Adrenal gland (tissue), 12 donors: ENCODE results near the gene TEX13D. TPM values are rescaled to one million over a fixed set of nuclear protein-coding genes. Genes with fewer than 3 reads are reported as not detected.

ENCODE experiments used
- DNase-seq, 7 donors: peaks; one replicate each; pipeline ENCODE4 v3.0.0-alpha.2; 2019 to 2020
- H3K27ac ChIP-seq, 5 donors: fragments of 200-600 bp; sonication (generic) in 4 of 5; 1 replicate in 3 of 5; 2 replicates in 2 of 5; pipeline versions ENCODE4 v1.5.1 to v1.8.0; 2016 to 2020; ENCODE audit warnings: mild to moderate bottlenecking in 1 of 5
- H3K27me3 ChIP-seq: fragments of 200-600 bp; 2 replicates; pipeline ENCODE4 v1.8.0; 2021
- H3K36me3 ChIP-seq, 2 donors: fragments of 200-600 bp; replicated peaks in 1 of 2; 1 replicate in 1 of 2; 2 replicates in 1 of 2; pipeline versions ENCODE4 v1.5.1 to v1.8.0; 2018 to 2022
- H3K4me1 ChIP-seq, 2 donors: fragments of 200-600 bp; replicated peaks in 1 of 2; 1 replicate in 1 of 2; 2 replicates in 1 of 2; pipeline versions ENCODE4 v1.5.1 to v1.8.0; 2018 to 2021
- H3K4me3 ChIP-seq, 4 donors: fragments of 200-600 bp; sonication (generic) in 3 of 4; one replicate each; pipeline ENCODE4 v1.5.1; 2016 to 2018
- H3K9me3 ChIP-seq, 3 donors: fragments of 200-600 bp; sonication (generic) in 1 of 3; replicated peaks in 1 of 3; 1 replicate in 2 of 3; 2 replicates in 1 of 3; pipeline versions ENCODE4 v1.5.1 to v1.8.0; 2016 to 2021
- POLR2A ChIP-seq, 2 donors: fragments of 450-650 bp; IDR thresholded peaks; one replicate each; pipeline ENCODE4 v1.6.1; 2017; ENCODE audit warnings: antibody characterized with exemption in 2 of 2, mild to moderate bottlenecking in 2 of 2, moderate library complexity in 1 of 2
- WGBS, 4 donors: extraction: QIAGEN DNeasy Blood & Tissue Kit in 2 of 4; methylation state at CpG; one replicate each; pipeline versions ENCODE4 v1.1.5 to v1.1.7; 2013 to 2017; 5-methylcytosine and 5-hydroxymethylcytosine counted together
- intact Hi-C, 2 donors: fragments of 100-400 bp; cut with DNase I; formaldehyde crosslinking; loops; one replicate each; pipeline versions ENCODE4 v1.14.1 to v1.15.0; 2022 to 2023
- polyA plus RNA-seq, 3 donors: library from polyadenylated mRNA; stranded (reverse); fragments of 200-250 nt in 2 of 3; fragments of 350-450 nt in 1 of 3; fragmentation: Illumina TruSeq in 1 of 3; extraction: RNeasy Lipid Tissue Mini Kit (QIAGEN cat#74804) in 1 of 3; gene quantifications; one replicate each; pipeline ENCODE4 v1.2.3, GENCODE V29; 2013 to 2014
- total RNA-seq, 9 donors: library from RNA; depleted of rRNA in 4 of 9; stranded (reverse); fragments of >200 nt in 4 of 9; fragments of 120-200 nt in 1 of 9; fragmentation: NEBNext Ultra II Directional in 1 of 9; extraction: Animal tissue kit (Norgen Biotek cat#: 25700) in 1 of 9; gene quantifications; one replicate each; pipeline versions ENCODE4 v1.1.0 to v1.2.4, GENCODE V29; 2013 to 2023
- TF ChIP-seq, protein P1 (sequence below), 6 experiments: fragments of 450-650 bp in 4 of 6; fragments of 200-600 bp in 2 of 6; sonication (generic) in 1 of 6; IDR thresholded peaks; 1 replicate in 5 of 6; 2 replicates in 1 of 6; pipeline versions ENCODE4 v1.5.1 to v1.8.0; 2016 to 2021; ENCODE audit warnings: antibody characterized with exemption in 6 of 6, mild to moderate bottlenecking in 2 of 6, moderate library complexity in 1 of 6
- donor health status: healthy with polysubstance abuse.
- donor health status: Bipolar disorder and iron deficiency.
- donor health status: DM: yes; HTN: yes; CAD: no.
- donor health status: DM: no; HTN: no; CAD: no.
- donor health status: DM: no; HTN: no; CAD: no.
- donor health status: DM: yes; HTN: yes; CAD: no.

The TEX13D gene
- total and polyA plus RNA-seq, 12 donors = not detected

GRCh38 chrX:124354648-124355047, 22.2 kb downstream of the TEX13D start:
- no peak for DNase-seq
- intact Hi-C loops = no loop called here
- H3K27me3 ChIP-seq = no peaks in the 10 kb centered on the region
- H3K4me3 ChIP-seq = no peak overlapping the region
- H3K9me3 ChIP-seq = no peaks in the 10 kb centered on the region
- no peaks in the 10 kb centered on the region for H3K4me1 ChIP-seq
- no peaks in the 10 kb centered on the region for H3K36me3 ChIP-seq
- WGBS, 4 donors = 33 to 55% (median 42%) methylated on average over 2 of the region's 2 CpGs
- TF ChIP-seq, protein P1, sequence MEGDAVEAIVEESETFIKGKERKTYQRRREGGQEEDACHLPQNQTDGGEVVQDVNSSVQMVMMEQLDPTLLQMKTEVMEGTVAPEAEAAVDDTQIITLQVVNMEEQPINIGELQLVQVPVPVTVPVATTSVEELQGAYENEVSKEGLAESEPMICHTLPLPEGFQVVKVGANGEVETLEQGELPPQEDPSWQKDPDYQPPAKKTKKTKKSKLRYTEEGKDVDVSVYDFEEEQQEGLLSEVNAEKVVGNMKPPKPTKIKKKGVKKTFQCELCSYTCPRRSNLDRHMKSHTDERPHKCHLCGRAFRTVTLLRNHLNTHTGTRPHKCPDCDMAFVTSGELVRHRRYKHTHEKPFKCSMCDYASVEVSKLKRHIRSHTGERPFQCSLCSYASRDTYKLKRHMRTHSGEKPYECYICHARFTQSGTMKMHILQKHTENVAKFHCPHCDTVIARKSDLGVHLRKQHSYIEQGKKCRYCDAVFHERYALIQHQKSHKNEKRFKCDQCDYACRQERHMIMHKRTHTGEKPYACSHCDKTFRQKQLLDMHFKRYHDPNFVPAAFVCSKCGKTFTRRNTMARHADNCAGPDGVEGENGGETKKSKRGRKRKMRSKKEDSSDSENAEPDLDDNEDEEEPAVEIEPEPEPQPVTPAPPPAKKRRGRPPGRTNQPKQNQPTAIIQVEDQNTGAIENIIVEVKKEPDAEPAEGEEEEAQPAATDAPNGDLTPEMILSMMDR (IDR thresholded peaks at IDR 0.05) = no peak
- TF ChIP-seq POLR2A (IDR thresholded peaks at IDR 0.05) = no peak
- H3K27ac ChIP-seq = no peak overlapping the region

DNA sequence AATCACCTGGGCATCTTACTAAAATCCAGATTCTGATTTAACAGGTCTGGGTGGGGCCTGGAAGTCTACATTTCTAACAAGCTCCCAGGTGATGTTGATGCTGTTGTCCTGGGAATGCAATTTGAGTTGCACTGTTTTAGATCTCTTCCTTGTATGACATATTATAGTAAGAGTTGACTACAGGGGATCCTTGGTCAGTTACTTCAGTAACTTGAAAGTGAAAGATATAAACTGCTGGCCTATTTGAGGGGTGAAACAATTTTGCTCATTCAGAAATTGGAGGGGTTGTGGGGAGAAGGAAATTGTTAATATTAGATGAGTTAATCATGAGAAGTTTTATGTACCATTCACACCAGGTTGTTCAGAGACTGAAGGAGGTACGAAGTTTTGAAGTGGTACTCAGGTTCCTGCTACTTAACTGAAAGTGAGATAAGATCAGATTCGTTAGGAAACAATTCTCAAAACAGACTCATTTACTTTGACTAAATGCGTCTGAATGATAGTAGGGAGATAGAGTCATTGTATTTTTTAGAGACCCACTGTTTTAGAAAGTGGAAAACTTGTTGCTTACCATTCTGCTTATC, 26.4 kb downstream of the TEX13D start:
- intact Hi-C loops = no loop called here
- H3K4me3 ChIP-seq = no peak overlapping the region
- DNase-seq = no peak
- H3K27me3 ChIP-seq = no peaks in the 10 kb centered on the region
- H3K36me3 ChIP-seq = no peaks in the 10 kb centered on the region
- H3K4me1 ChIP-seq = no peaks in the 10 kb centered on the region
- 49 to 61% (median 55%) methylated on average over 3 of the region's 3 CpGs for WGBS, 4 donors
- TF ChIP-seq, protein P1 (IDR thresholded peaks at IDR 0.05) = no peak
- no peak for TF ChIP-seq POLR2A (IDR thresholded peaks at IDR 0.05)
- H3K27ac ChIP-seq = no peak overlapping the region
- no peaks in the 10 kb centered on the region for H3K9me3 ChIP-seq

DNA sequence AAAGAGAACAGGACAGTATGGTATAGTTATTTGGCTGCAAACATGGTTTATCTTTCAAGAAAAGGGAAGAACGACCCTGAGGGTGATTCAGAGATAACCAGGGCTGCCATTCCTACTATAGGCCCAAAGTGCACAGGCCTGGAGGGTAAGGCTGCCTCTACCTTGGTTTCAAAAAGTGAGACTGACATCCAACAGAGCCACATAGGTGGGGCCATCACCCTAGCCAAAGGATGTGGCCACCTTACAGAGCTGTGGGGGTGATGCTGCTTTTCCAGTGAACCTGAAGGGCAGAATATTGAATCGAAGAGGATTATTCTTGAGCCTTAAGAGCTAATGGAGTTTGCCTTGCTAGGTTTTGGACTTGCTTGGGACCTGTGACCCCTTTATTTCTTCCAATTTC, 29.6 kb downstream of the TEX13D start:
- TF ChIP-seq, protein P1 (IDR thresholded peaks at IDR 0.05) = no peak
- TF ChIP-seq POLR2A (IDR thresholded peaks at IDR 0.05) = no peak
- intact Hi-C loops = no loop called here
- Histone ChIP-seq H3K9me3 (no peaks in the 10 kb centered on the region), H3K27me3 (no peaks in the 10 kb centered on the region), H3K27ac (no peak overlapping the region), H3K4me1 (no peaks in the 10 kb centered on the region), H3K4me3 (no peak overlapping the region), H3K36me3 (no peaks in the 10 kb centered on the region)
- no peak for DNase-seq
- 38 to 62% (median 48%) methylated on average over 1 to 2 of the region's 2 CpGs for WGBS, 4 donors

DNA sequence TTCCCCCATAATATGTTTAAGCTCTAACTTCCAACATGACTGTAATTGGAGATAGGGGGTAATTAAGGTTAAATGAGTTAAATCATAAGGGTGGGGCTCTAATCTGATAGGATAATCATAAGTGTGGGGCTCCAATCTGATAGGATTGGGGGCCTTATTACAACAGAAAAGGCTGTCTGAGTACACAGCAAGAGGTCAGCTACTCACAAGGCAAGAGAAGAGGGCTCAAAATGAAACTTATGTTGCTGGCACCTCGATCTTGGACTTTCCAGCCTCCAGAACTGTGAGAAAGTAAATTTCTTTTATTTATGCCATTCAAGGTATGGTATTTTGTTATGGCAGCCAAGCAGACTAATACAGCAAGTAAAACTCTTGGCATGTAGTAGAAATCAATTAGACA, 30.3 kb downstream of the TEX13D start:
- no peaks in the 10 kb centered on the region for H3K9me3 ChIP-seq
- WGBS, 4 donors = 55 to 78% (median 73%) methylated on average over 1 of the region's 1 CpG
- no peaks in the 10 kb centered on the region for H3K4me1 ChIP-seq
- no peaks in the 10 kb centered on the region for H3K27me3 ChIP-seq
- intact Hi-C loops = no loop called here
- no peak for DNase-seq
- no peak overlapping the region for H3K4me3 ChIP-seq
- no peak for TF ChIP-seq POLR2A (IDR thresholded peaks at IDR 0.05)
- TF ChIP-seq, protein P1 (IDR thresholded peaks at IDR 0.05) = no peak
- H3K36me3 ChIP-seq = no peaks in the 10 kb centered on the region
- no peak overlapping the region for H3K27ac ChIP-seq
